Measurements from ENCODE around the gene ACTR3C.
A peak's percentile ranks its signal among the peaks of the same experiment; 100 is the strongest.
"Not testable (repeated sequence)": the region's sequence is repeated elsewhere in the genome, so short reads cannot be mapped to it uniquely, and the experiment has no call there.

The ACTR3C gene

DNA sequence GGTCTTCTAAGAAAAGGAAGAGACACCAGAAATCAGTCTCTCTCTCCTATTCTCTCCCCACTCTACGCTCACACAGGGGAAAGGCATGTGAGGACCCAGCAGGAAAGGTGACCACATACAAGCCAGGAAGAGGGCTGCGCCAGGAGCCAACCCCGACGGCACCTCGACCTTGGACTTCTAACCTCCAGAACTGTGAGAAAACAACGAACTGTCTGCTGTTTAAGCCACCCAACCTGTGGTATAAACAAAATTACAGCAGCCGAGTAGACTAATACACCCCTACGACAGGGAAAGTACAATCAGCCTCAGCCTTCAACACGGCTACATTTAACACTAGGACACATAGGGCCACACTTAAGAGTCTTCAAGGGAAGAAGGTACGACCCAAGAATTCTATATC lies 26.5 kb downstream of the ACTR3C start:
- not testable (repeated sequence) for H3K27me3 Mint-ChIP-seq, H3K36me3 Mint-ChIP-seq, H3K9me3 Mint-ChIP-seq, ATAC-seq, H3K4me1 Mint-ChIP-seq, H3K4me3 Mint-ChIP-seq, H3K27ac Mint-ChIP-seq

DNA sequence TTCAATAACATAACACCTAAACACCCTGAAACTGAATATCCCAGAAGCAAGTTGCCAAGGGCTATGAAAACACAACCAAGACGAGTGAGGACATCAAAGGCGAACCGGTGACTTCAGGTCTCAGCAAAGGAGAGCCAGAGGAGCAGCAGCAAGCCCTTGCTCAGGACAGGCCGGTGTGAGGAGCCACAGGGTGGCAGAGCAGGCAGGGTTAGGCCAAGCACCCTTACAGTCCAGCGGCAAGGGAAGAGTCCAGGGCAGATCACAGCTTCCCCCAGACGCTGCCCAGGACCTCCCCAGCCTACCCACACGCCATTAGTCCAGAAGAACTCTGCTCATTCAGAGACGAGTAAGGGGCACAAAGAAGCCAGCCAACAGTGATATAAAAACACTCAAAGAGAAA lies 27.7 kb downstream of the ACTR3C start:
- not testable (repeated sequence) for H3K27ac Mint-ChIP-seq, H3K9me3 Mint-ChIP-seq, ATAC-seq, H3K4me1 Mint-ChIP-seq, H3K27me3 Mint-ChIP-seq, H3K4me3 Mint-ChIP-seq, H3K36me3 Mint-ChIP-seq

DNA sequence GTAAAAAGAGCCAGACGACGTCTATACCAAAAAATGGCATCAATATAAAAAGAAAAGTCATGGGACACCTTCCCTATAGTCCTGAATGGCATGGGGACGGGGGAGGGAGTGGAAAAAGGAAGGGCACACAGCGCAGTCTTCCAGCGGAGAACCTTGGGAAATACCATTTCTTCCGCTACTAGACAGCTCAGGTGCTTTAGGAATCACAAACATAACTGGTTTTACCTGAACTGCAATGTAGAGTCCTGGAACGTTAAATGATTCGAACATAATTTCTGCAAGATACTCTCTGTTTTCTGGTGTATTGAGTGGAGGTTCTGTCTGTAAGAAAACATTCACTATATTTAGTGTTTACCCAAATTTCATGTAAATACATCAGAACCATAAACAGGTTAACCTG lies 28.3 kb downstream of the ACTR3C start:
- not testable (repeated sequence) for H3K4me3 Mint-ChIP-seq, H3K4me1 Mint-ChIP-seq, H3K36me3 Mint-ChIP-seq, H3K27ac Mint-ChIP-seq, ATAC-seq, H3K27me3 Mint-ChIP-seq, H3K9me3 Mint-ChIP-seq

GRCh38 chr7:150290317-150290716 lies 33.0 kb downstream of the ACTR3C start:
- H3K4me1 Mint-ChIP-seq, H3K4me3 Mint-ChIP-seq, H3K36me3 Mint-ChIP-seq, ATAC-seq, H3K27ac Mint-ChIP-seq, H3K27me3 Mint-ChIP-seq, H3K9me3 Mint-ChIP-seq: not testable (repeated sequence)

DNA sequence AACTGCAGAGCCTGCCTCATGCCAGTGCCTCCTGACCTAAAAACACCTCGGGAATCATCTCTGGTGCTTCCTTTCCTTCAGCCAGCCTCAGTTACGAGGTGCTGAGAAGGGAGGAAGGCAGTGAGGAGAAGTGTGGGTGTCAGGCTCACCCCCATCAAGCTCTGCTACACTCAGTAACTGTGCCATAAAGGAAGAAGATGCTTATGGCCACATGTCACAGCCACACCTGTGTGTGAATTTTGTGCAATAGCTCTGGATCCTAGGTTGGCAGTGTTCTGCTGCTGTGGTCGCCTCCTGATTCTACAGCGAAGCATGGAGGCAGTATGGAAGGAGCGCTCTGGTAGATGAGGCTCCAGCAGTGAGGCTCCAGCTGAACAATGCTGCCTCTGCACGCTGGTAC lies 34.5 kb downstream of the ACTR3C start:
- not testable (repeated sequence) for ATAC-seq, H3K4me1 Mint-ChIP-seq, H3K36me3 Mint-ChIP-seq, H3K4me3 Mint-ChIP-seq, H3K27ac Mint-ChIP-seq, H3K27me3 Mint-ChIP-seq, H3K9me3 Mint-ChIP-seq

- H3K27me3 Mint-ChIP-seq, H3K9me3 Mint-ChIP-seq, H3K4me1 Mint-ChIP-seq, H3K27ac Mint-ChIP-seq, H3K4me3 Mint-ChIP-seq, ATAC-seq, H3K36me3 Mint-ChIP-seq: not testable (repeated sequence)
Observed at GRCh38 chr7:150287815-150288214, 35.5 kb downstream of the ACTR3C start.

- not testable (repeated sequence) for H3K36me3 Mint-ChIP-seq, H3K4me1 Mint-ChIP-seq, H3K9me3 Mint-ChIP-seq, H3K4me3 Mint-ChIP-seq, H3K27ac Mint-ChIP-seq, H3K27me3 Mint-ChIP-seq
- peak; percentile 79 for ATAC-seq
Observed at GRCh38 chr7:150285849-150286754, 37.2 kb downstream of the ACTR3C start.

DNA sequence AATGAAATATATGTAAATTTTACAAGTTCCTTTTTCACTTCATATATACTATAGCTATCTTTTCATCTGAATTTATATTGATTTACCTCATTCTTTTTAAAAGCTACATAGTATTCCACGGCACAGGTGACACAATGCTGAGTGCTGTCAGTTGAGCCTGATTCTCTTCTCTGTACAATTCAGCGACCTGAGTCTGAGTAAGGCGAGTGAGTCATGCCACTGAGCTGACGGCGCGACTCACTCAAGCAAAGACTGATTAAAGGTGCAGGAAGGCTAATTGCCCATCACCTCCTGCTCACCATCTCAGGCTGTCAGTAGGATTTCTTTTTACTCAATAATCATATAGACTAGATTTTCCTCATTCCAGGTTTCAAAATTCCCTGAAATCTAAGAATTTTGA lies 39.7 kb downstream of the ACTR3C start:
- not testable (repeated sequence) for H3K4me1 Mint-ChIP-seq, H3K27ac Mint-ChIP-seq, H3K27me3 Mint-ChIP-seq, ATAC-seq, H3K9me3 Mint-ChIP-seq, H3K36me3 Mint-ChIP-seq, H3K4me3 Mint-ChIP-seq

DNA sequence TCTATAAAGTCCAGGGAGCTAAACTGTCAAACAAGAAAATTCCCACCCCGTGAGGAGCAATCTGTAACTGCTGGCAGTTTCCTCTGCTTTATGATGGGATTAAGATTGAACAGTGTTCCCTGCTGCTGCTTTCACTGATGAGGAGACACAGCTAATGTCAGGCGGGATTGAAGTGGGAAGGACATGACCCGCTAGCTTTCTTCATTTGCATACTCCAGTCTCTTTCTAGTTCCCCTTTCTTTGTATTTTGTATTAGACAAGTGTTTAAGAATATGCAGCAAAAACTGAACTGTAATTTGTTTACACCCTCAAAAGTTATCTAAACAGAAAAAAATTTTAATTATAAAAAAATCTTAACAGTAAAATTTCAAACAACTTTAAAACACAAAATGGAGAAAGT lies 40.2 kb downstream of the ACTR3C start:
- not testable (repeated sequence) for H3K4me1 Mint-ChIP-seq, H3K27me3 Mint-ChIP-seq, H3K27ac Mint-ChIP-seq, H3K36me3 Mint-ChIP-seq, H3K4me3 Mint-ChIP-seq, H3K9me3 Mint-ChIP-seq, ATAC-seq

DNA sequence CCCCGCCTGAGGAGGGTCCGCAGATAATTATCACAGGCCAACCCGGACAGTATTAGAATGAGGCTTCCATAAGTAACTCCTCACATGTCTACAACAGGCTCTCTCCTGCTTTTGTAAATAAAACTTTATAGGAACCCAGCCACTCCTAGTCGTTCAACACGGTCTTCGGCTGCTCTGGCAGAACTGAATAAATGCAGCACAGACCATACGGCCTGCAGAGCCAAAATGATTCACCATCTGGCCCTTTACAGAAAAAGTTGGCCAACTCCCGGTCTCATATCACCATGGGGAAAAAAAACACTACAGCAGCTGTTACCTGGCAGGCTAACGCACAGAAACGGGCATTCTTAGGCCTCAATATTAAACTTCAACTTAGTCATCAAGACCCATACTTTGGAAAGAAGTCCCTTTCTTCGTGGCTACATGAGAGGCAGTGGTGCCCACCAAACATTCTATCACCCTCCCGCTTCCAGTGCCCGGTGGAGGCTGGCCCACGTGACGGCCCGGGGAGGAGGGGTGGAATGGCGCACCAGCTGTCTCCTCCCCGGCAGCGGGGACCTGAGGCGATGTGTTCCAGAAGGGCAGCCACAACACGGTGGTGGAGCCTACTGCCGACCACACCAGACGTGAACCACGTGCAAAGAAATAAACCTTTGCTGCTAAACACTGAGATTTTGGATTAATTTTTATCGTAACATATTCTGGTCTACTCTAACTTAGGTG lies 41.5 kb downstream of the ACTR3C start:
- H3K36me3 Mint-ChIP-seq, H3K4me1 Mint-ChIP-seq, H3K27me3 Mint-ChIP-seq, ATAC-seq, H3K27ac Mint-ChIP-seq, H3K9me3 Mint-ChIP-seq, H3K4me3 Mint-ChIP-seq: not testable (repeated sequence)

DNA sequence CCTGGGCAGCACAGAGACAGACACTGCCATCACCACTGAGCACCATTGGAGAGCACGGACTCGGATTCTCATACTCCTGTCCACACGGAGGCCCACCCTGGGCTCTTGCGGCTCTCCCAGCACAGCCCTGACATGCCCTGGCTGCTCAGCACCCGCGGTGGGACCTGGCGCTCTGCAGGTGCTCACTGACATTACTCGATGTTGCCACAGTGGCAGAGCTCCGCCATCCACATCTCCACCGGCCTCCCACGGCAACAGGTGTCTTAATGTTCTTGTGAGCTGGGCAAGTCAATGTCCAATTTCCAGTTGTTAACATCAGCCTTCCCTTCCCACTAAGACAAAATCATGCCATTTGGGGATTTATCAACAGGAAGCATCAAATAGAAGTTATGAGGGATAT lies 45.0 kb downstream of the ACTR3C start:
- H3K4me1 Mint-ChIP-seq, H3K4me3 Mint-ChIP-seq, H3K9me3 Mint-ChIP-seq, H3K36me3 Mint-ChIP-seq, H3K27ac Mint-ChIP-seq, ATAC-seq, H3K27me3 Mint-ChIP-seq: not testable (repeated sequence)

DNA sequence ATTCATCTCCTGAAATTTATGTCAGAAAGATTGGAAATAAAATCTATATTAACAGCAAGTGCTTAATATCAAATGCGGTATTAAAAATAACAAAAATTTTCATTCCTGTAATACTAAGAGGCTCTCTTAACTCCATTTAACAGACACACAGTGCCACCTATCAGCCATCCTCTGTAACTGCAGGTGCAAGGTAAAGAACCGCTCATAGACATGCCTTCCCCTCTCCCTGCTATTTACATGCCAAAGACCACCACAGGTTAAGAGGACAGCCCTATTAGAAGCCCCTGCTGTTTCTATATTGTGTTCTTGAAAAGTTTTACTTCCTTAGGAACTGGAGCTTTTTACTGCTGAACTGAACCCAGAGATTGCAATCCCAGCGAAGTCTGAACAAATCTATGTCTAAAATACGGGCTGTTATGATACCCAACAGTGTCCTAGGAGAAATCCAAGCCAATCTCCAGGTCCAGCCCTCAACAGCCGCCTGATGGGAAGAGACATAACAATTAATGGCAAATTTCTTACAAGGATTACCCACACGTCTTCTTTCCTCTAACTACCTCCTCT lies 47.1 kb downstream of the ACTR3C start:
- not testable (repeated sequence) for ATAC-seq, H3K4me3 Mint-ChIP-seq, H3K36me3 Mint-ChIP-seq, H3K27ac Mint-ChIP-seq, H3K27me3 Mint-ChIP-seq, H3K9me3 Mint-ChIP-seq, H3K4me1 Mint-ChIP-seq

DNA sequence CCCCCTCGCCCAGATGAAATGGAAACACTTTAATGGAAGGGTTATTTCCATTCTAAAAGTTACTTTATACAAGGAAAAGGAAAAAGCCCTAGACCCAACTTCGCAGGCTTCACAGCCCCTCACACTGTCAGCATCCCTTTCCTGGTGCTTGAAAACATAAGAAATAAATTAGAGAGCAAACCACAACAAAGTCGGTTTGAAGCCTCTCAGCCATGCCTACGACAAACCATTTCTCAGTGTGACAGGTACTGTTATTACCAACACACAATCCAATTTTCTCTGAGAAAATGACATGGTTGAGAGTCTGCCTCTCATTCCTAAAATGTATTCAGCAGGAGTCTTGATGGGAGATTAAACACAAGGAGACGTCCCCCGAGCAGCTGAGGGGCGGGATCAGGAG lies 51.4 kb downstream of the ACTR3C start:
- not testable (repeated sequence) for ATAC-seq, H3K4me1 Mint-ChIP-seq, H3K27me3 Mint-ChIP-seq, H3K9me3 Mint-ChIP-seq, H3K27ac Mint-ChIP-seq, H3K4me3 Mint-ChIP-seq, H3K36me3 Mint-ChIP-seq

GRCh38 chr7:150270101-150270824 lies 53.1 kb downstream of the ACTR3C start:
- not testable (repeated sequence) for H3K27ac Mint-ChIP-seq, H3K4me1 Mint-ChIP-seq, H3K27me3 Mint-ChIP-seq, H3K36me3 Mint-ChIP-seq, H3K4me3 Mint-ChIP-seq, H3K9me3 Mint-ChIP-seq, ATAC-seq

- not testable (repeated sequence) for ATAC-seq, H3K4me3 Mint-ChIP-seq, H3K27ac Mint-ChIP-seq, H3K36me3 Mint-ChIP-seq, H3K4me1 Mint-ChIP-seq, H3K27me3 Mint-ChIP-seq, H3K9me3 Mint-ChIP-seq
Observed at GRCh38 chr7:150268798-150269197, 54.5 kb downstream of the ACTR3C start.
